Epithelial cell of proximal tubule (primary cell): ENCODE results near the gene ACTRT2. TPM values are rescaled to one million over a fixed set of nuclear protein-coding genes. Genes with fewer than 3 reads are reported as not detected.

Experiments
- DNase-seq: peaks from one replicate; pipeline ENCODE4 v3.0.0-alpha.2; 2011; ENCODE audit warnings: low read depth
- H3K4me3 ChIP-seq: 2 replicates; pipeline ENCODE4 v1.5.1; 2011; ENCODE audit warnings: low read depth, mild to moderate bottlenecking, low read length
- total RNA-seq: library from RNA; depleted of rRNA; stranded (reverse); fragments of >200 nt; gene quantifications from 2 replicates; pipeline ENCODE4 v1.2.3, GENCODE V29; 2015
- TF ChIP-seq, protein P1 (sequence below): conservative IDR thresholded peaks from 2 replicates; pipeline ENCODE4 v1.5.1; 2012; ENCODE audit warnings: low read depth, mild to moderate bottlenecking, low read length

The ACTRT2 gene
- total RNA-seq, 1 donor from 2014 or later: not detected

DNA sequence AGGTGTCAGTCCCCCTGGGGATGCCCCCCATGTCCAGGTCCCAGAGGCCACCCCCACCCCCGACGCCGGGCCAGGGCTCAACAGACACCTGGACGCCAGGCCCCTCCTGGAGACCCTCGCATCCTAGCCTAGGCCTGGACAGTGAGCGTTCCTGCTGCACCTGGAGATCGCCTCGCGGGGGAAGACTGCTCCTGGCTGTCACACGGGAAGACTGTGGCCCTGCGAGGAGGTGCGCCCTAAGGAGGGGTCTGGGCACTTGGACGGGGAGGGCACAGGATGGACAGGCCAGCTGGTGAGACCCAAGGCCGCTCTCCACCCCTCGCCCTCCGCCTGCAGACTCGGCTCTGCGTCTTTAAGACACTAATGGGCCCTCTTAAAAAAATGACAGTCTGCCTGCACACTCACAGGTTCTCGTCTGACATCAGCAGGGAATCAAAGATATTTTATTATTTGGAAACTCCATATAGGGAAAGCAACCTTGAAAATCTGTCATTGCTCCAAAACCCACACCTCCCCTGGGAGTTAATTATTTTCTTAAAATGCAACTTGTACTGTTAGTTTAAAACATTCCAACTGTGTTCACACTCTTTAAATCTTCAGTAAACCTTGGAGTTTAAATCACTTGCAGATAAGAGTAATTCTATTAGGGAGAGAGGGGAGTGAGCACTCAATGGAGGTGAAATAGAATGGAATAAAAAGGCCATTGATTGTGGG is 45.6 kb upstream of the ACTRT2 start:
- H3K4me3 ChIP-seq: no peak overlapping the region
- DNase-seq: no peak
- TF ChIP-seq, protein P1, sequence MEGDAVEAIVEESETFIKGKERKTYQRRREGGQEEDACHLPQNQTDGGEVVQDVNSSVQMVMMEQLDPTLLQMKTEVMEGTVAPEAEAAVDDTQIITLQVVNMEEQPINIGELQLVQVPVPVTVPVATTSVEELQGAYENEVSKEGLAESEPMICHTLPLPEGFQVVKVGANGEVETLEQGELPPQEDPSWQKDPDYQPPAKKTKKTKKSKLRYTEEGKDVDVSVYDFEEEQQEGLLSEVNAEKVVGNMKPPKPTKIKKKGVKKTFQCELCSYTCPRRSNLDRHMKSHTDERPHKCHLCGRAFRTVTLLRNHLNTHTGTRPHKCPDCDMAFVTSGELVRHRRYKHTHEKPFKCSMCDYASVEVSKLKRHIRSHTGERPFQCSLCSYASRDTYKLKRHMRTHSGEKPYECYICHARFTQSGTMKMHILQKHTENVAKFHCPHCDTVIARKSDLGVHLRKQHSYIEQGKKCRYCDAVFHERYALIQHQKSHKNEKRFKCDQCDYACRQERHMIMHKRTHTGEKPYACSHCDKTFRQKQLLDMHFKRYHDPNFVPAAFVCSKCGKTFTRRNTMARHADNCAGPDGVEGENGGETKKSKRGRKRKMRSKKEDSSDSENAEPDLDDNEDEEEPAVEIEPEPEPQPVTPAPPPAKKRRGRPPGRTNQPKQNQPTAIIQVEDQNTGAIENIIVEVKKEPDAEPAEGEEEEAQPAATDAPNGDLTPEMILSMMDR: no peak

DNA sequence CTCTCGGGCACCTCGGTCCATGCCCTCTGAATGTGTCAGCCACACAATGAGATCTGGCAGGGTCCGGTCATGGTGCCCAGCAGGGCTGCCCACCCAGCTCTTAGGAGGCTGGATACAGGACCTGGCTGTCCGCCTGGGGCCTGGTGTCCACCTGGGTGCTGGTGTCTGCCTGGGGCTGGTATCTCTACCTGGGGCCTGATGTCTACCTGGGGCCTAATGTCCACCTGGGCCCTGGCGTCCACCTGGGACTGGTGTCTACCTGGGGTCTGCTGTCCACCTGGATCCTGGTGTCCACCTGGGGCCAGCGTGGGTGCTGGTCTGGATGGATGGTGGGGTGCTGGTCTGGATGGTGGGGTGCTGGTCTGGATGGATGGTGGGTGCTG is 45.1 kb upstream of the ACTRT2 start:
- no peak for DNase-seq
- H3K4me3 ChIP-seq: no peak overlapping the region

DNA sequence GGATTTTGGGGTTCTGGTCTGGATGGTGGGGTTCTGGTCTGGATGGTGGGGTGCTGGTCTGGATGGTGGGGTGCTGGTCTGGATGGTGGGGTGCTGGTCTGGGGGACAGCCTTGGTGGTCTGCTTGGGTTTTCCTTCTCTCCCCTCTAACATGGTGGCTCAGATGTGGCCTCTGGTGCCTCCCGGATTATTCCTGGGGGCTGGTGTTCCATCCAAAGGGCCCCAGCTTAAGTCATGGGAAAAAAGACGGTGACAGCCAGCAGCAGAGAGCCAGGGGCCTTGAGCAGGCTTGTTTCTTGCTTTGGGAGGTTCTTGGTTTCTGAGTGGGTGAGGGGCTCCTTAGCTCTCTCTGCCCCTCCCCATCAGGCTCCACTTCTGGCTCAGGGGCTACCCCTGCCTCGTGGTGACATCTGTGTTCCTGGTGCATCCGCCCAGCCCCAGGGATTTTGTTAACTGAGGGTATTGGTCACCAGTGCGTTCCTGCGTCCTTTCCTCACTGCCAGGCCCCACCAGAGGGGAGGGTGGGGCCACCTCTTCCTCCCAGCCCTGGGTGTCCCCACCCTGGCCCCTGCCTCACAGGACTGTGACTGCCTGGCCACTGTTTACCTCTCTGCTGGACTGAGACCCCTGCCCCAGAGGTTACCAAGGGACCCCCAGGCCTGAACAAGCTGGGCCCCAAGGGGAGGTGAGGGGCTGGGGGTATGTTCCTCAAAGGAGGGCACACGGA is 43.2 kb upstream of the ACTRT2 start:
- H3K4me3 ChIP-seq: no peak overlapping the region
- TF ChIP-seq, protein P1: no peak
- DNase-seq: no peak

More for the DNA sequence above, 45.1 kb upstream of the ACTRT2 start:
- TF ChIP-seq, protein P1: no peak

GRCh38 chr1:2978691-2979190 is 42.5 kb upstream of the ACTRT2 start:
- no peak for DNase-seq
- TF ChIP-seq, protein P1: no peak
- H3K4me3 ChIP-seq: no peak overlapping the region

- no peak for DNase-seq
- no peak overlapping the region for H3K4me3 ChIP-seq
- TF ChIP-seq, protein P1: no peak
These were observed 41.8 kb upstream of the ACTRT2 start for GRCh38 chr1:2979191-2980072.

- DNase-seq: no peak
- TF ChIP-seq, protein P1: no peak
These were observed 41.0 kb upstream of the ACTRT2 start for GRCh38 chr1:2980073-2980791.

More at GRCh38 chr1:2980073-2980791, 41.0 kb upstream of the ACTRT2 start:
- H3K4me3 ChIP-seq: no peak overlapping the region
